NAMALWA (cell line): ENCODE measurements around the gene MAGEB17.

Source experiments
- DNase-seq: peaks from one replicate; pipeline ENCODE4 v3.0.0-alpha.2; 2015; ENCODE audit warnings: low spot score

MAGEB17 gene

DNA sequence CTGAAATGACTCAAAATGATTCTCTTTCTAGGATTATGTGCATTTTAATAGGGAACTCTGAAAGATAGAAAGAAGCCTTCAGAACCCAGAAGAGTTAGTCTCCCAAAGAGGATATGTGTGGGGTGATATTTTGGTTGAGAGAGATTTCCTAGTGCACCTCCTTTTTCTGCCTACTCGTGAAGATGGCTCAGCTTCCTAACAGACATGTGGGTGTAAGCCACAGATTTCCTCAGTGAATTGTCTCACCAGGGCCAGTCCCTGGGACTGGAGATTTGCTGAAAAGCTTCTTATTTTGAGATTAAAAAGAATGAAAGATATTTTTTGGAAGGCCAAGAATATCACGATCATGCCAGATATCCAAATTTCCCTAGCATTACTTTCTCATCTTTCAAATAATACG lies 42.8 kb downstream of the MAGEB17 start:
- DNase-seq, result no peak

DNA sequence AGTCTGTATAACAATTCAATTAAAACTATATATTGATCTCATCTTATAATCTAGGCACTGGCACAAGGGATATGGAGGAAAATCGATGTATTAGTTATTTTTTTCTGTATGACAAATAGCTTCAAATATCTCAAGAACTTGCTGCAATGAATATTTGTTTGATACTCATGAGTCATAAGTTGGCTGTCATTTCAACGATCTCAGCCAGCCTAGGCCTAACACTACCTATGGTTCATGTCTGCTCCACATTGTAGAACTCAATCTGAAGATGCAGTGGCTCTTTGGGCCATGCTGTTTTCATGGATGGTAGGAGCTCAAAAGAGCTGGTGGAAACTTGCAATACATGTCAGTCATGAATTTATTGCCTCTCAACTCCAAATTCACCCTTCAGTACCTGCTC lies 44.7 kb downstream of the MAGEB17 start:
- DNase-seq, result no peak

DNA sequence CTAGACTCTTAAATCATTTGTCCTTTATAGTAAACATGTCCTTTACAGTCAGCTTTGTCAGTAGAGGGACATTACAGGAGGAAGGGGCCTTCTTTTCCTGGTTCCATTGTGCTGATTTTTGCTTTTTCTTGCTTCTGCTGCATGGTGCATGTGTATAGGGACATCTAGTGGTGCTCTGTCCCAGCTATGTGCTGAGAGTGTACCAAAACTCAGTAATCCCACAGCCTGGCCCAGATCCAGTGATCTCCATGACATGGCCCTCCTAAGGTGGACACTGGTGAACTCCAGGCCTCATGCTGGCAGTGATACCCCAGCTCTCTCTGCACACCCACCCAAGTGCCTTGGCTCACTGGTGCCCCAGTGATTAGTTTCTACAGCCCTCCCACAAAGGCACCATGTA lies 45.2 kb downstream of the MAGEB17 start:
- DNase-seq, result peak; percentile 1

DNA sequence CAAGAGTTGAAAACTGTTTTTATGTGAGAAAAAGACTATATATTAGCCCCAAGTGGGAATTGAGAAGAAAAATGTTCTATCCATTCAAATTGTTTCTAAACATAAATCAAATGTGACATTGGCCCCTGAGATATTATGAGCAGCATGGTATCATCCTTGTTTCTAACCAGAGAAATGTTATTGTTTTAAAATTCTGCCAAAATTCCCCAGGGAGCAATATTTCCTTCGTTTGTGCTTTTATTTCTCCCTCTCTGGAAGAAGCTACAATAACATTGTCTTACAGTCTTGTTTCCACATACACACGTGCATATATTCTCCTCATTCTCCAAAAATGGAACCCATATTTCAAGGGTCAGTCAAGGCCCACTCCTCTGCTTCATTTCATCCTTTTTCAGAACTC lies 46.7 kb downstream of the MAGEB17 start:
- no peak for DNase-seq

DNA sequence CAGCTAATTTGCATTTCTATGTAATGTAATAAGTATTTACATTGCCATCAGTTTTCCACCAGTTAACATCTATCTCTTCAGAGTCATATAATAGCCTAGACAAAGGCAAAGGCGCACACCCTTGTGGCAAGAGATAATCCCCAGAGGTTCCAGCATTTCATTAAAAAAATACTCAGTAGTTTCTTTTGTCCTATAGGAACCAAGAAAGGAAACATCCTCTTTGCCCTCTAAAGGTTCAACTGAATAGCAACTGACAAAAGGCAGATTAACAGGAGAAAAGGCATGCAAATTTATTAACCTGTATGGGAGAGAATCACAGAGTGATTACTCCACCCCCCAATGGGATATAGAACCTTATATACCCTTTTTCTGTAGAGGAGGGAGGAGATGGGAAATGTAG lies 48.4 kb downstream of the MAGEB17 start:
- DNase-seq, result no peak
